ENCODE data around the gene SUSD3. TPM values are rescaled to one million over a fixed set of nuclear protein-coding genes. Genes with fewer than 3 reads are reported as not detected.

Gene SUSD3
- total and polyA plus RNA-seq, 2 donors from 2014 or later: 12.2 to 34.6 TPM

DNA sequence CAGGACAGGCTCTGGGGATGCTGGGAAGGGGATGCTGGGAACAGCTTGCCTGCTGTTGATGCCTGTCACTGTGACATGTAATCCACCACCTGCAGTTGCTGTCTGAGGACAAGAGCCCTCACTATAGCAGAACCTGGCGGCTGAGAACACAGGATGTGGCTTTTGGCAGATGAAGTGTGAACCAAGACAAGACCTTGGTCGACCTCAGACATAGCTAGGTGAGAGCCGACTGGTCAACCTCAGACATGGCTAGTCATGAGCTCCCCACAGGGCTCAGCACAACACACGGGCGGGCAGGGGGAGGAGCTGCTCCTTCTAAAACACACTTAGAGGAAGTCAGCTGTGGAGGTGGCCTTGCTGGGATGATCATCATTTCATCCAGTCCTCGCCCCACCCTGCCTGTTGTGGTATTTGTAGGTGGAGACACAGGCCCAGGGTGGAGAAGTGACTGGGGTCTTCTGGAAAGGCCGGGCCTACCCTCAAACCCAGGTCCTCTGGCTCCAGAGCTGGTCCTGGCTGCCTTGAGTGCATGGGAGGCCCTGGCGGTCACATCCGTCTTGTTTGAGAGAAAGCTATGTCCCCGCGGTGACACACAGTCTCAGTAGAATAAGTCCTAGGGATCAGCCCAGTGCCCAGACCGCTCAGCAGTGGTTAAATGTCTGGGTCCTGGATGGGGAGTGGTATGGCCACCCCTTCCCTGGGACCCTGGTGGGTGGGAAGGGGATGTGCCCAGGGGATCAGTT, 6.1 kb downstream of the SUSD3 start:
- Histone ChIP-seq H3K9ac (ENCODE audit: low read length in 3 of 3) (no peak overlapping the region), H3K4me3 (ENCODE audit: low read length in 3 of 3) (no peak overlapping the region), H3K36me3 (ENCODE audit: control insufficient read depth in 2 of 3, insufficient read depth in 3 of 3, low read length in 3 of 3) (no peaks in the 10 kb centered on the region), H3K27ac (ENCODE audit: low read depth in 2 of 2, low read length in 2 of 2) (no peak overlapping the region), H3K9me3 (ENCODE audit: control insufficient read depth in 2 of 3, insufficient read depth in 1 of 3, low read length in 3 of 3) (no peaks in the 10 kb centered on the region), H3K4me1 (ENCODE audit: control insufficient read depth in 2 of 3, insufficient read depth in 2 of 3, low read depth in 1 of 3, low read length in 3 of 3) (peaks cover 0 to 31% (median 14%) of the 10 kb centered on the region in 3 donors), H3K27me3 (ENCODE audit: control insufficient read depth, insufficient read depth, low read length) (no peaks in the 10 kb centered on the region)
- FAIRE-seq (no peak), DNase-seq (peak in 3 of 5 donors; percentile 35 to 78 (median 35))
- intact Hi-C loops (cut with DNase I): no loop called here
- TF ChIP-seq CTCF (IDR thresholded peaks at IDR 0.05; ENCODE audit: borderline replicate concordance, extremely low read depth, insufficient read depth): no peak

DNA sequence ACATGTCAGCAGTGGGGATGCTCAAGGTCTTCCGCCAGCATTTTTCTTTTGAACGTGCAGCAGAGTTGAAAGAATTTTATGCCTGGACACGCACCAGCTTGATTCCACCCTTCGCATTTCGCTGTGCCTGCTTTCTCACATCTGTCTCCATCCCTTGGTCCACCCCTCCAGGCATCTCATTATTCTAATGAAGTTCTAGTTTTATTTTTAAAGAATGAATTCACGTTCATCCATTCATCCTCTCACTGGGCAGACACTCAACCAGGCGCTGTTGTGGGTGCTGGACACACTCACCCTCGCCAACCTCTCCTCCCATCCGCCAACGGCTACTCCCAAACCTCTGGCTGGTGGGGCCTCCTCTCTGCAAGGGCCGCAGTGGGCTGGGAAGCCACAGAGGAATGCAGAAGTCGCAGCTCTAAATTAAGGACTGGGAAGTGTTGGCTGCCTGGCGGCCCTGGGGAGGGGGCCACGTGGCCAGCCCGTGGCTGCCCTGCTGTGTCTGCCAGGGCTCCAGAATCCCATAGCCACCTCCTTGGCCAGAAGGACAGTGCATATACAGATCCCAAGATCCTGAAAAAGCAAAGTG, 6.7 kb downstream of the SUSD3 start:
- Histone ChIP-seq H3K36me3 (ENCODE audit: control insufficient read depth in 2 of 3, insufficient read depth in 3 of 3, low read length in 3 of 3) (no peaks in the 10 kb centered on the region), H3K9ac (ENCODE audit: low read length in 3 of 3) (no peak overlapping the region), H3K9me3 (ENCODE audit: control insufficient read depth in 2 of 3, insufficient read depth in 1 of 3, low read length in 3 of 3) (no peaks in the 10 kb centered on the region), H3K27ac (ENCODE audit: low read depth in 2 of 2, low read length in 2 of 2) (no peak overlapping the region), H3K4me1 (ENCODE audit: control insufficient read depth in 2 of 3, insufficient read depth in 2 of 3, low read depth in 1 of 3, low read length in 3 of 3) (peaks cover 0 to 24% (median 11%) of the 10 kb centered on the region in 3 donors), H3K27me3 (ENCODE audit: control insufficient read depth, insufficient read depth, low read length) (no peaks in the 10 kb centered on the region), H3K4me3 (ENCODE audit: low read length in 3 of 3) (no peak overlapping the region)
- no peak for FAIRE-seq
- intact Hi-C loops (cut with DNase I): no loop called here
- DNase-seq: peak in 1 of 5 donors; percentile 22
- no peak for TF ChIP-seq CTCF (IDR thresholded peaks at IDR 0.05; ENCODE audit: borderline replicate concordance, extremely low read depth, insufficient read depth)

DNA sequence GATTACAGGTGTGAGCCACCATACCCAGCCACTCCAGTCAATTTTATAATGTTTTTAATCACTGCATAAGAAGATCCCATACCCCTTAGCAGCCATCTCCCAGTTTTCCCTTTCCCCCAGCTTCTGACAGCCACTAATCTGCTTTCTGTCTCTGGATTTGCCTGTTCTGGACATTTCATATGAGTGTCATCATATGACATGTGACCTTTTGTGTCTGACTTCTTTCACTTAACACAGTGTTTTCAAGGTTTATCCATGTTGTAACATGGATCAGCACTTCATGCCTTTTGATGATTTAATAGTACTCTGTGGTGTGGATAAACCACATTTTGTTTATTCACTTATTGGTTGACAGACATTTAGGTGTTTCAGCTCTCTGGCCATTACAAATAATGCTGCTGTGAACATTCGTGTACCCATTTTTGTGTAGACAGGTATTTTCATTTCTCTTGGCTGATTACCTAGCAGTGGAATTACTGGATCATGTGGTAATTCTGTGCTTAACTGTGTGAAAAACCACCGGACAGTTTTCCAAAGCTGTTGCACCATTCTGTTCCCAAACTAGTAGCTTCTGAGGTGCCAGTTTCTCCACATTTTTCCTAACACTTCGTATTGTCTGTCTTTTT, 8.6 kb downstream of the SUSD3 start:
- Histone ChIP-seq H3K9me3 (ENCODE audit: control insufficient read depth in 2 of 3, insufficient read depth in 1 of 3, low read length in 3 of 3) (no peaks in the 10 kb centered on the region), H3K27ac (ENCODE audit: low read depth in 2 of 2, low read length in 2 of 2) (no peak overlapping the region), H3K27me3 (ENCODE audit: control insufficient read depth, insufficient read depth, low read length) (no peaks in the 10 kb centered on the region), H3K9ac (ENCODE audit: low read length in 3 of 3) (no peak overlapping the region), H3K4me1 (ENCODE audit: control insufficient read depth in 2 of 3, insufficient read depth in 2 of 3, low read depth in 1 of 3, low read length in 3 of 3) (peaks cover 0 to 11% (median 1%) of the 10 kb centered on the region in 3 donors), H3K36me3 (ENCODE audit: control insufficient read depth in 2 of 3, insufficient read depth in 3 of 3, low read length in 3 of 3) (no peaks in the 10 kb centered on the region), H3K4me3 (ENCODE audit: low read length in 3 of 3) (no peak overlapping the region)
- intact Hi-C loops (cut with DNase I): no loop called here
- DNase-seq: no peak
- TF ChIP-seq CTCF (IDR thresholded peaks at IDR 0.05; ENCODE audit: borderline replicate concordance, extremely low read depth, insufficient read depth): no peak
- no peak for FAIRE-seq

Measured in kidney (tissue), 14 donors.